22Rv1 (cell line): ENCODE measurements around the gene IFNL2.

Source experiments
- ZFX ChIP-seq: fragments of 450-650 bp; IDR thresholded peaks from 2 replicates; pipeline ENCODE4 v1.6.1; 2017; ENCODE audit warnings: antibody characterized with exemption, borderline replicate concordance
- TF ChIP-seq, protein P1 (sequence below): fragments of 450-650 bp; IDR thresholded peaks from 2 replicates; pipeline ENCODE4 v1.5.1; 2017; ENCODE audit warnings: mild to moderate bottlenecking

DNA sequence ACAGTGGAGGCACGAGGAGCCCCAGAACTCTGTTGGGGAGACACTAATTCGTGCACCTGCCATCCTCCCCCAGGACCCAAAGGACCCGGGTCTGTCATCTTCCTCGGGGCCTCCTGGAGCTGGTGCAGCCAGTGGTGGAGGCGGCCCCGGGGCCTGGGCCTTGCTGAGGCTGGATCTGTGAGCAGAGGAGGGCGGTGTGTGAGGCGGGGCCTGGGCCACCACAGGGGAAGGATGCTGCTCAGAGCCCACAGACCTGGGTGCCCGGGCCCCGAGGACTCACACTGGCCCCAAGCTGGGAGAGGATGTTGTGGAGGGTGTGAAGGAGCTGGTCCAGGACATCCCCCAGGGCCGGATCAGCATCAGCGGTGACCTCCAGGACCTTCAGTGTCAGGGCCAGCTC is 31.7 kb upstream of the IFNL2 start:
- TF ChIP-seq, protein P1, sequence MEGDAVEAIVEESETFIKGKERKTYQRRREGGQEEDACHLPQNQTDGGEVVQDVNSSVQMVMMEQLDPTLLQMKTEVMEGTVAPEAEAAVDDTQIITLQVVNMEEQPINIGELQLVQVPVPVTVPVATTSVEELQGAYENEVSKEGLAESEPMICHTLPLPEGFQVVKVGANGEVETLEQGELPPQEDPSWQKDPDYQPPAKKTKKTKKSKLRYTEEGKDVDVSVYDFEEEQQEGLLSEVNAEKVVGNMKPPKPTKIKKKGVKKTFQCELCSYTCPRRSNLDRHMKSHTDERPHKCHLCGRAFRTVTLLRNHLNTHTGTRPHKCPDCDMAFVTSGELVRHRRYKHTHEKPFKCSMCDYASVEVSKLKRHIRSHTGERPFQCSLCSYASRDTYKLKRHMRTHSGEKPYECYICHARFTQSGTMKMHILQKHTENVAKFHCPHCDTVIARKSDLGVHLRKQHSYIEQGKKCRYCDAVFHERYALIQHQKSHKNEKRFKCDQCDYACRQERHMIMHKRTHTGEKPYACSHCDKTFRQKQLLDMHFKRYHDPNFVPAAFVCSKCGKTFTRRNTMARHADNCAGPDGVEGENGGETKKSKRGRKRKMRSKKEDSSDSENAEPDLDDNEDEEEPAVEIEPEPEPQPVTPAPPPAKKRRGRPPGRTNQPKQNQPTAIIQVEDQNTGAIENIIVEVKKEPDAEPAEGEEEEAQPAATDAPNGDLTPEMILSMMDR: no peak
- TF ChIP-seq ZFX: no peak
